HL-60 (cell line): ENCODE data around the gene SCUBE2.

ENCODE experiments used
- DNase-seq, 2 experiments: peaks; one replicate each; pipeline ENCODE4 v3.0.0-alpha.2; 2010 to 2020; ENCODE audit warnings: low read depth in 1 of 2, low spot score in 1 of 2
- H3K27ac ChIP-seq: fragments of 250-450 bp; sonication (Bioruptor Pico); replicated peaks from 2 replicates; pipeline ENCODE4 v1.5.1; 2020; ENCODE audit warnings: mild to moderate bottlenecking, moderate library complexity
- H3K27me3 ChIP-seq: fragments of 250-450 bp; sonication (Bioruptor Pico); 2 replicates; pipeline ENCODE4 v1.5.1; 2021; ENCODE audit warnings: mild to moderate bottlenecking, moderate library complexity; ENCODE audit not compliant: insufficient read depth, poor library complexity, severe bottlenecking
- H3K4me3 ChIP-seq: replicated peaks from 2 replicates; pipeline ENCODE4 v1.5.1; 2011; ENCODE audit warnings: mild to moderate bottlenecking, control low read depth, low read length; ENCODE audit not compliant: insufficient read depth
- CTCF ChIP-seq: IDR thresholded peaks from one replicate; pipeline ENCODE4 v1.5.1; 2011; ENCODE audit warnings: low read length, control low read depth, inconsistent platforms; ENCODE audit not compliant: insufficient read depth
- GABPA ChIP-seq: IDR thresholded peaks from 2 replicates; pipeline ENCODE4 v1.6.1; 2012; ENCODE audit warnings: low read depth
- POLR2AphosphoS5 ChIP-seq: IDR thresholded peaks from 2 replicates; pipeline ENCODE4 v1.6.1; 2012; ENCODE audit warnings: low read depth
- SPI1 ChIP-seq: IDR thresholded peaks from 2 replicates; pipeline ENCODE4 v1.6.1; 2012; ENCODE audit warnings: low read depth, mild to moderate bottlenecking, borderline replicate concordance
- TF ChIP-seq, protein P1 (sequence below): IDR thresholded peaks from 2 replicates; pipeline ENCODE4 v1.6.1; 2012; ENCODE audit warnings: low read depth; ENCODE audit not compliant: insufficient replicate concordance

The SCUBE2 gene

DNA sequence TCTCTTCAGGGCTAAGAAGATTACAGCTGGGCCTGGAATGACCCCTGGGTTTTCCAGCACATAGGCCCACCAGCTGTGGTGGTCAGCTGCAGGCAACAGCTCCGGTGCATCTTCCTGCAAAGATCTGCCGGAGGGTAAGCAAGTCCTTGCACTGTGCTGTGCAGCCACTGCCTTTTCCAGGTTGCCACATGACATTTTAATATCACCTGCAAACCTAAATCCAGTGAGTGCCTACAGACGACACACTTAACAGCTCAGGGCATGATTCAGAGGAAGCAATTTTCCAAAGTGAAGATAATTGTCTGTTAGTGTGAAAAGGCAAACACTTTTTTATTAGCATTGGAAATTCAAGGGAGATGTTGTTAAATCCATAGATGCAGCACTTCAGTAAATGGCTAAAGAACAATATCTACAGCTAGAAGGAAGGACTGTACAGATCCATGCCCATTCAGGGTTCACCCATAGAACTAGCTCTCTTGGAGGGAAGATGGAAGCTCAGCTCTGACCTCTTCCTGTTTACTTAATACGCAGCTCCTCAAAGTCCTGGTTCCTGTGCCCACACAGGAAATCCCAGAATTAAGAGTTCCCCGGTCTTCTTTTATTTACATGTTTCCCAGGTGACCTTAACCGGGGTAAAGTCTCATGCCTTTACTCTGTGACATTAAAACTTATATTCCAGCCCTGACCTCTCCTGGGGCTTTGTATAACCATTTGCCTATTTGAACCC, 74.3 kb downstream of the SCUBE2 start:
- Histone ChIP-seq H3K27ac (peak overlapping the region; percentile 31), H3K4me3 (no peak overlapping the region)
- DNase-seq: no peak

DNA sequence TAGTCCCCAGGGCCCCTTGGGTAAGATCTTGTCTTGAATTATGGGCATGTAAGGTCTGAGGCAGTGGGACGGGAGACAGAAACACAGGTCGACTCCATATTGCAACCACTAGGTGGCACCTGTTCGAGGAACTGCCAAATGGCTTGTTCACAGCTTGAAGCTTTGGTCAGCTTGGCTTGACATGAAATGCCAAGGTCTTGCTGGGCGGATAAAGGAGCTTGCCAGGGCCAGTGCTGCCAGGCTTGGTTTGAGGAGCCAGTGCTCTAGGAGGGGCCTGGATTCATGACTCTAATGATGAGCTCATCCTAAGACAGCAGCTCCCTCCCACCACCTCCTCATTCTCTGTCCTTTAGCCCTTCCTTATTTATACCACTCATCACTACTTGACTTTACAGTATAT, 75.7 kb downstream of the SCUBE2 start:
- peak; percentile 80 for TF ChIP-seq CTCF
- TF ChIP-seq POLR2AphosphoS5: no peak
- TF ChIP-seq, protein P1, sequence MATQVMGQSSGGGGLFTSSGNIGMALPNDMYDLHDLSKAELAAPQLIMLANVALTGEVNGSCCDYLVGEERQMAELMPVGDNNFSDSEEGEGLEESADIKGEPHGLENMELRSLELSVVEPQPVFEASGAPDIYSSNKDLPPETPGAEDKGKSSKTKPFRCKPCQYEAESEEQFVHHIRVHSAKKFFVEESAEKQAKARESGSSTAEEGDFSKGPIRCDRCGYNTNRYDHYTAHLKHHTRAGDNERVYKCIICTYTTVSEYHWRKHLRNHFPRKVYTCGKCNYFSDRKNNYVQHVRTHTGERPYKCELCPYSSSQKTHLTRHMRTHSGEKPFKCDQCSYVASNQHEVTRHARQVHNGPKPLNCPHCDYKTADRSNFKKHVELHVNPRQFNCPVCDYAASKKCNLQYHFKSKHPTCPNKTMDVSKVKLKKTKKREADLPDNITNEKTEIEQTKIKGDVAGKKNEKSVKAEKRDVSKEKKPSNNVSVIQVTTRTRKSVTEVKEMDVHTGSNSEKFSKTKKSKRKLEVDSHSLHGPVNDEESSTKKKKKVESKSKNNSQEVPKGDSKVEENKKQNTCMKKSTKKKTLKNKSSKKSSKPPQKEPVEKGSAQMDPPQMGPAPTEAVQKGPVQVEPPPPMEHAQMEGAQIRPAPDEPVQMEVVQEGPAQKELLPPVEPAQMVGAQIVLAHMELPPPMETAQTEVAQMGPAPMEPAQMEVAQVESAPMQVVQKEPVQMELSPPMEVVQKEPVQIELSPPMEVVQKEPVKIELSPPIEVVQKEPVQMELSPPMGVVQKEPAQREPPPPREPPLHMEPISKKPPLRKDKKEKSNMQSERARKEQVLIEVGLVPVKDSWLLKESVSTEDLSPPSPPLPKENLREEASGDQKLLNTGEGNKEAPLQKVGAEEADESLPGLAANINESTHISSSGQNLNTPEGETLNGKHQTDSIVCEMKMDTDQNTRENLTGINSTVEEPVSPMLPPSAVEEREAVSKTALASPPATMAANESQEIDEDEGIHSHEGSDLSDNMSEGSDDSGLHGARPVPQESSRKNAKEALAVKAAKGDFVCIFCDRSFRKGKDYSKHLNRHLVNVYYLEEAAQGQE: no peak
- TF ChIP-seq GABPA: no peak
- 0 out of 2 replicates have a peak, but pooled peaks have one; percentile 10 for TF ChIP-seq SPI1
- H3K27ac ChIP-seq: no peak overlapping the region
- no peaks in the 10 kb centered on the region for H3K27me3 ChIP-seq
- peak; percentile 55 to 74 for DNase-seq
- H3K4me3 ChIP-seq: no peak overlapping the region

More for the DNA sequence above, 74.3 kb downstream of the SCUBE2 start:
- TF ChIP-seq CTCF: no peak
- TF ChIP-seq, protein P1: no peak
- TF ChIP-seq SPI1: no peak
- 0 out of 2 replicates have a peak, but pooled peaks have one; percentile 13 for TF ChIP-seq GABPA
- no peak for TF ChIP-seq POLR2AphosphoS5
- no peaks in the 10 kb centered on the region for H3K27me3 ChIP-seq

- no peak overlapping the region for H3K27ac ChIP-seq
- no peak overlapping the region for H3K4me3 ChIP-seq
- no peaks in the 10 kb centered on the region for H3K27me3 ChIP-seq
- no peak for DNase-seq
- TF ChIP-seq CTCF (no peak), SPI1 (no peak), GABPA (no peak), POLR2AphosphoS5 (no peak)
- TF ChIP-seq, protein P1: no peak
These were observed 76.6 kb downstream of the SCUBE2 start for GRCh38 chr11:9014826-9015225.
